Karpas-422 (cell line): Measurements from ENCODE around the gene ZNF516. TPM values are rescaled to one million over a fixed set of nuclear protein-coding genes. Genes with fewer than 3 reads are reported as not detected.
A peak's percentile ranks its signal among the peaks of the same experiment; 100 is the strongest.

ENCODE experiments used
- DNase-seq: peaks from one replicate; pipeline ENCODE4 v3.0.0-alpha.2; 2015
- H2AFZ ChIP-seq: fragments of 200-600 bp; sonication (generic); 2 replicates; pipeline ENCODE4 v1.6.1; 2014; ENCODE audit warnings: antibody characterized with exemption, low read length, mixed read lengths
- H3K27ac ChIP-seq: fragments of 200-600 bp; sonication (generic); 2 replicates; pipeline ENCODE4 v1.5.1; 2014; ENCODE audit warnings: mild to moderate bottlenecking, low read length, moderate library complexity
- H3K27me3 ChIP-seq: fragments of 200-600 bp; sonication (generic); 2 replicates; pipeline ENCODE4 v1.6.1; 2014; ENCODE audit warnings: low read length, mixed read lengths
- H3K36me3 ChIP-seq: fragments of 200-600 bp; sonication (generic); 2 replicates; pipeline ENCODE4 v1.6.1; 2014; ENCODE audit warnings: low read length, mixed read lengths; ENCODE audit not compliant: insufficient read depth
- H3K4me1 ChIP-seq: fragments of 200-600 bp; sonication (generic); 2 replicates; pipeline ENCODE4 v1.6.1; 2014; ENCODE audit warnings: mild to moderate bottlenecking, low read length, mixed read lengths
- H3K4me2 ChIP-seq: fragments of 200-600 bp; sonication (generic); 2 replicates; pipeline ENCODE4 v1.6.1; 2014; ENCODE audit warnings: low read length, low read depth, mild to moderate bottlenecking; ENCODE audit not compliant: poor library complexity, severe bottlenecking
- H3K4me3 ChIP-seq: fragments of 200-600 bp; sonication (generic); 2 replicates; pipeline ENCODE4 v1.5.1; 2014; ENCODE audit warnings: mild to moderate bottlenecking, antibody characterized with exemption, low read length, mixed read lengths
- H3K79me2 ChIP-seq: fragments of 200-600 bp; sonication (generic); 2 replicates; pipeline ENCODE4 v1.6.1; 2014; ENCODE audit warnings: mild to moderate bottlenecking, low read length, mixed read lengths
- H3K9ac ChIP-seq: fragments of 200-600 bp; sonication (generic); 2 replicates; pipeline ENCODE4 v1.6.0; 2014; ENCODE audit warnings: low read length
- H3K9me2 ChIP-seq: fragments of 200-600 bp; sonication (generic), shearing (Covaris generic); replicated peaks from 2 replicates; pipeline ENCODE4 v1.6.0; 2014; ENCODE audit warnings: mild to moderate bottlenecking, low read length, moderate library complexity; ENCODE audit not compliant: insufficient read depth
- H3K9me3 ChIP-seq: fragments of 300-700, 200-600 bp; sonication (generic); 2 replicates; pipeline ENCODE4 v1.6.1; 2014; ENCODE audit warnings: low read length, mixed read lengths
- H4K20me1 ChIP-seq: fragments of 200-600 bp; sonication (generic); 2 replicates; pipeline ENCODE4 v1.6.1; 2014; ENCODE audit warnings: mild to moderate bottlenecking, antibody characterized with exemption, low read length, low read depth; ENCODE audit not compliant: insufficient read depth
- total RNA-seq: library from RNA; depleted of rRNA; stranded (reverse); fragments of >200 nt; shearing (Covaris generic); gene quantifications from 2 replicates; pipeline ENCODE4 v1.2.3, GENCODE V29; 2014; ENCODE audit warnings: low replicate concordance

The ZNF516 gene
- total RNA-seq, 1 experiment from 2014 or later: 41.0 TPM

DNA sequence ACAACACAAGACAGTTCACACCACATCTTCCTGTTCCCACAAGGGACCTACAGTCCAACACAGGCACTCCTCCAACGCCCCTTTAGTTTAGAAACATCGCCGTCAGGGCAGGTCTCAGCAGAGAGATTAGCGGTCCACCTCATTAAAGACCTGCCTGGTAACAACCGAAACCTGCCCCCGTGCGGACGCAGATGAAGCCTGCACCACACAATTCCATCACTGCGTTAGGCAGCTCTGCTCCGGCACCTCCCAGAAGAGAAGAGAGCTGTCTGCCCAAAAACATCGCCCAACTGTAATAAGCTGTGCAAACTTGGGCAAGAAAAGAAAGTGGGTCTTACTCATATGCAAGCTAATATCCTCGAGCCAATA, 32.7 kb downstream of the ZNF516 start:
- Histone ChIP-seq H3K79me2 (peaks cover 99% of the 10 kb centered on the region), H3K27ac (no peak overlapping the region), H3K9me2 (no peaks in the 10 kb centered on the region), H2AFZ (no peak overlapping the region), H3K27me3 (no peaks in the 10 kb centered on the region), H3K4me2 (no peak overlapping the region), H3K4me3 (no peak overlapping the region), H3K4me1 (peaks cover 30% of the 10 kb centered on the region), H3K9ac (no peak overlapping the region), H3K9me3 (no peaks in the 10 kb centered on the region), H3K36me3 (peaks cover 14% of the 10 kb centered on the region), H4K20me1 (peaks cover 77% of the 10 kb centered on the region)
- DNase-seq: no peak

DNA sequence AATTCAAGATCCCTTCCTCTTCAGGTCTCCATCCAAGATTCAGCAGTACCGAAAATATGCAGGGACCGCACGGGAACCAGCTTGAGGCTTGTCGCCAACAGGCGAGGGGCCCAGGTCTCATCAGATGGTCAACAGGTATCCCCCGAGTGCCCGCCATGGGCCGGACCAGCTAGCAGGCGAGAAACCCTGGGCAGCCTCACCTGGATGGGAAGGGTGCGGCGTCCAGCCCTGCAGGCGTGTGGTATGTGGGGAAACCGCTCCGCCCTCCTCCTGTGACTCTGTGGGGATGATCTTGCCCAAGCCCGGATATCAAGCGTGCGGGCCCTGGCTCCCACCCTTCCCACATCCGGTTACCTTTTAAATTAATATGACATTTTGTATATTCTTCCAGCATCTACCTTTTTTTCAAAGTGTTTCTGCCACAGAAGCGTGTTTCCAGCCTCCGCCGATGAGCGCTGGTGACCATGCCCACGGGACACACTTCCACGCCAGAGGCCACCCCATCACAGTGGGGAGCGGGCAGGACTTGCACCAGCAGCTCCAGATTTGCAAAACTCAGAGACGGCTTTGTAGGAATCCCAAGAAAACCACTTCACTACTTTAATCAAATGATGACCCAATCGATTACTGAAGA, 33.2 kb downstream of the ZNF516 start:
- Histone ChIP-seq H3K9me3 (no peaks in the 10 kb centered on the region), H2AFZ (no peak overlapping the region), H3K9ac (no peak overlapping the region), H3K4me3 (no peak overlapping the region), H3K4me1 (peaks cover 35% of the 10 kb centered on the region), H3K4me2 (no peak overlapping the region), H3K36me3 (peaks cover 14% of the 10 kb centered on the region), H3K9me2 (no peaks in the 10 kb centered on the region), H4K20me1 (peaks cover 78% of the 10 kb centered on the region), H3K27me3 (no peaks in the 10 kb centered on the region), H3K79me2 (peaks cover 100% of the 10 kb centered on the region), H3K27ac (no peak overlapping the region)
- no peak for DNase-seq

DNA sequence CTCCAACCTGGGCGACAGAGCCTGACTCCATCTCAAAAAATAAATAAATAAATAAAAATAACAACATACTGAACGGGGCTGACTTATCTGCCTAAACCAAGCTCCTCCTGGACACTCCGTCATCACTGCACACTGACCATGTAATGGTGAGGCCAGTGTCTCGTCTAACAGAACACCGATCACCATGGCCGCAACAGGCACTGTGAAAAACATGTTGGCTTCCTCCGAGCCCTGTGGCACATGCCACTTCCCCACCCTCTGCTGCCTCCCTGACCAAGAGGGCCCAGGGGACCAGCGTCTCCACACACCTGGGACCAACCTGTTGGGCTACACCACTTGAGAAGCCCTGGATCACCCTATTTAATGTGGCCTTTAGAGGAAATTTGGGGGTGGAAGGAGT, 33.9 kb downstream of the ZNF516 start:
- Histone ChIP-seq H3K4me2 (no peak overlapping the region), H4K20me1 (peaks cover 79% of the 10 kb centered on the region), H3K27me3 (no peaks in the 10 kb centered on the region), H3K36me3 (peaks cover 14% of the 10 kb centered on the region), H3K27ac (no peak overlapping the region), H3K9me2 (no peaks in the 10 kb centered on the region), H3K9ac (no peak overlapping the region), H3K4me3 (no peak overlapping the region), H2AFZ (no peak overlapping the region), H3K4me1 (peaks cover 42% of the 10 kb centered on the region), H3K79me2 (peaks cover 100% of the 10 kb centered on the region), H3K9me3 (no peaks in the 10 kb centered on the region)
- DNase-seq: no peak

DNA sequence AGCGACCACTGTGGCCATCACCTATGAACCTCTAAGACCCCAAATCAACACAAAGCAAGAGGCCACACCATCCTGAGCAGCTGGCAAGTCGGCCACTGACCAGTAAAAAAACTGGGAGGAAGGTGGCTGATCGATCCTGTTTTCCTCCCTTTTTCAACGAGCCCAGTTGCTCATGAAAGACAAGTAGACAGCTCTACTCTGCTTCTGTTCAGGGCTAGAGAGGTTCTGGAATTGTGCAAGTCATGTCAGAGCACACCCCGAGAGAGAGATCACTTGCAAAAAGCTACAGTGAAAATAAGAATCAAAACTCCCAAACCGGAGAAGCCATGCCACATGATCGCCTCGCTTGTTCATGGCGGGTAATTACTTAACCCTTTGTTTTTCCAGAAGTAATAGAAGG, 34.6 kb downstream of the ZNF516 start:
- Histone ChIP-seq H2AFZ (no peak overlapping the region), H3K9me2 (no peaks in the 10 kb centered on the region), H3K36me3 (peaks cover 14% of the 10 kb centered on the region), H3K4me1 (peaks cover 48% of the 10 kb centered on the region), H3K4me3 (no peak overlapping the region), H3K27me3 (no peaks in the 10 kb centered on the region), H3K79me2 (peaks cover 100% of the 10 kb centered on the region), H3K27ac (no peak overlapping the region), H3K9me3 (no peaks in the 10 kb centered on the region), H3K4me2 (no peak overlapping the region), H4K20me1 (peaks cover 84% of the 10 kb centered on the region), H3K9ac (no peak overlapping the region)
- no peak for DNase-seq

DNA sequence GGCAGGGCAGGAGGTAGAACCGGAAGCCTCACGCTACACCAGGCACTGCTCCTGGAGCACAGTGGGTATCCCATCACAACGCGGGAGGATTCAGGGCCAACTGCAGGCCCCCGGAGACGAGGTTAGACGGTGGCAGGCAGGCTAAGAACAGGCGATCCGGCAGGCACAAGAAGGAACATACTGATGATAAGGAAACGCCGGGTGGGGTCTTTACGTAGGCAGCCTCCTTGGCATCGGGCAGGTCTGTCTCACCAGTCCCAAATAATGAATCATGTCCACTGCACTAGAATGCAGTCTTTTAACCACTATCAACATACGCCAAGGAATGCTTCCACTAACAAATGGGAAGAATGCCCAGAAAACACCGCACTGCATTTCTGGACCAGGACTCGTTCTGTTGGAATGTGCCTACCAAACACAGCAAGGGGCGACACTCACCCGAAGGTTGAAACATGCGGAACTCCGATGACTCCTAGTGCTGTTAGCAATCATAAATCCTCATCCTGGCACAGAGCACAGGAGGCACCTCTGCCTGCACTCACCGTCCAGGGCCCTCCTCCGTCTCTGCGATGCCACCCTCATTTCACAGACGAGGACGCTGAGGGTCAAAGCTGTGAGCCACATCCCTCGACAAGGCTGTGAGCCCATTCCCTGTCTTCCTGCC, 35.2 kb downstream of the ZNF516 start:
- peaks cover 86% of the 10 kb centered on the region for H4K20me1 ChIP-seq
- H3K9me3 ChIP-seq: no peaks in the 10 kb centered on the region
- H3K4me2 ChIP-seq: no peak overlapping the region
- peaks cover 14% of the 10 kb centered on the region for H3K36me3 ChIP-seq
- H3K9me2 ChIP-seq: no peaks in the 10 kb centered on the region
- no peak overlapping the region for H3K27ac ChIP-seq
- no peak overlapping the region for H3K9ac ChIP-seq
- peaks cover 100% of the 10 kb centered on the region for H3K79me2 ChIP-seq
- DNase-seq: no peak
- no peak overlapping the region for H2AFZ ChIP-seq
- no peak overlapping the region for H3K4me3 ChIP-seq
- no peaks in the 10 kb centered on the region for H3K27me3 ChIP-seq
- H3K4me1 ChIP-seq: peaks cover 55% of the 10 kb centered on the region

DNA sequence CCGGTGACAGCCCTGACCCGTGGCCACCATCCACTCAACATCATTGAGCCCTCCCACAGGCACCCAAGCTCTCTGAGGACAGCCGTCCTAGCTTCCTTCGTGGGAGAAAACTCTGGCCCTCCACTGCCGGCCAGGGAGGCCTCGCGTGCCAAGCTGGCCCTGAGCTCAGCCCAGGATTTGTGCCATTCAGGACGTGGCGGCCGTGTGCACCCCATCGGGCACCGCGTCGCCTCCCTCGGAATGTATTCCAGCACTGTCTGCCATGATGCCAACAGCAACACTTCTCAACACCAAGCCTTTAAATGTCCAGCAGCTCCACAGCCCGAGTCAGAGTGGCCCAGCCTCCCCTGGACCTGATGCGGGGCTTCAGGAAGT, 35.7 kb downstream of the ZNF516 start:
- peaks cover 14% of the 10 kb centered on the region for H3K36me3 ChIP-seq
- H3K79me2 ChIP-seq: peaks cover 100% of the 10 kb centered on the region
- H3K4me3 ChIP-seq: no peak overlapping the region
- H3K9me2 ChIP-seq: no peaks in the 10 kb centered on the region
- H3K4me2 ChIP-seq: no peak overlapping the region
- H3K9me3 ChIP-seq: no peaks in the 10 kb centered on the region
- H3K9ac ChIP-seq: no peak overlapping the region
- H2AFZ ChIP-seq: no peak overlapping the region
- peaks cover 83% of the 10 kb centered on the region for H4K20me1 ChIP-seq
- no peak for DNase-seq
- H3K4me1 ChIP-seq: peaks cover 60% of the 10 kb centered on the region
- no peak overlapping the region for H3K27ac ChIP-seq
- H3K27me3 ChIP-seq: no peaks in the 10 kb centered on the region

DNA sequence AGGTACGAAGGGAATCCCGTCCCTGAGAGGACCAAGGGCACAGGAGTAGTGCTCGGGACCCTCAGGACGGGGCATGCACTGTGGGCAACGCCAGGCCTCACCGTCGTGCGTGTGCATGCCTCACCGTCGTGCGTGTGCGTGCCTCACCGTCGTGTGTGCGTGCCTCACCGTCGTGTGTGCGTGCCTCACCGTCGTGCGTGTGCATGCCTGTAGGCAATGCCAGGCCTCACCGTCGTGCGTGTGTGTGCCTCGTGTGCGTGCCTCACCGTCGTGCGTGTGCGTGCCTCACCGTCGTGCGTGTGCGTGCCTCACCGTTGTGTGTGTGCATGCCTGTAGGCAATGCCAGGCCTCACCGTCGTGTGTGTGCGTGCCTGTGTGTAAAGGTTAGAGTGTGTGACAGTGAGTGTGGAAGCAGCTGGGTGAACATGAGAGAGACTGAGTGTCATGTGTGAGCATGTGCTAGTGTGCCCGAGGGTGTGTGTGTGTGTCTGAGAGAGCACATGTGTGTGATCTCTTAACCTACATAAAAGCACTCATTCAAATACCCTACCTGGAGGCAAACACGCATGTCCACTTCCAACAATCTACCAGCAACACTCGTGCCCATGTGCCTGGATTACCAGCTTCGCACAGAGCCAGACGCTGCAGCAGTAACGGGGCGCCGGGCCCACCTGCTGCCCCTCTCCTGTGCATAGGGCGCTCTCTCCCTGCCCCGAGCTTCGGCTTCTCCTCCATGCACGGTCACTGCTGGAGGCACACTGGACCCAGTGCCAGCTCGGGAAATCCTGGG, 36.3 kb downstream of the ZNF516 start:
- Histone ChIP-seq H3K4me2 (peak overlapping the region; percentile 71), H3K79me2 (peaks cover 100% of the 10 kb centered on the region), H3K27me3 (no peaks in the 10 kb centered on the region), H2AFZ (no peak overlapping the region), H4K20me1 (peaks cover 88% of the 10 kb centered on the region), H3K9ac (no peak overlapping the region), H3K36me3 (peaks cover 14% of the 10 kb centered on the region), H3K4me3 (no peak overlapping the region), H3K27ac (no peak overlapping the region), H3K9me3 (no peaks in the 10 kb centered on the region), H3K9me2 (no peaks in the 10 kb centered on the region), H3K4me1 (peaks cover 66% of the 10 kb centered on the region)
- DNase-seq: no peak

DNA sequence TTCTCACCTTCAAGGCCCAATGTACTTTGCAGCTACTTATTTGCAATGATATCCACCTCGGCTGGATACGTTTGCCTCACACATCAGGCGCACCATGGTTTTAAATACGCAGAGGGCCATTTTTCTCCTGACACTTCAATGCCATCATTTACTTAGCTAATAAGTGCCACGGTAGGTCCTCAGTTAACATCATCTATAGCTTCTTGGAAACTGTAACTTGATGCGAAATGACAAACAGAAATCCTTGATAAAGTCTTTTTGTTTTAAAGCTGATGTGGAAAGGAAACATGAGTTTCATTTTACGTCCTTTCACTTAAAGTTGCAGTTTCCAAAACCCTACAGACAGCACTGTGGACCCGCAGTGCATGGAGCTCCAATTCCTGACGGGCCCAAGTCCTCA, 37.1 kb downstream of the ZNF516 start:
- Histone ChIP-seq H3K27me3 (no peaks in the 10 kb centered on the region), H3K9ac (no peak overlapping the region), H3K36me3 (peaks cover 12% of the 10 kb centered on the region), H3K79me2 (peaks cover 100% of the 10 kb centered on the region), H4K20me1 (peaks cover 80% of the 10 kb centered on the region), H2AFZ (no peak overlapping the region), H3K4me1 (peaks cover 73% of the 10 kb centered on the region), H3K4me3 (peak overlapping the region; percentile 52; the same call in 1 of the 2 replicates), H3K9me2 (no peaks in the 10 kb centered on the region), H3K4me2 (peak overlapping the region; percentile 71), H3K27ac (peak overlapping the region; percentile 72; the same call in 1 of the 2 replicates), H3K9me3 (no peaks in the 10 kb centered on the region)
- no peak for DNase-seq
